Measurements from ENCODE around the gene HDAC2. TPM values are rescaled to one million over a fixed set of nuclear protein-coding genes. Genes with fewer than 3 reads are reported as not detected.

Gene HDAC2
- total RNA-seq, 2 experiments from 2014 or later: 29.9 to 40.8 TPM

DNA sequence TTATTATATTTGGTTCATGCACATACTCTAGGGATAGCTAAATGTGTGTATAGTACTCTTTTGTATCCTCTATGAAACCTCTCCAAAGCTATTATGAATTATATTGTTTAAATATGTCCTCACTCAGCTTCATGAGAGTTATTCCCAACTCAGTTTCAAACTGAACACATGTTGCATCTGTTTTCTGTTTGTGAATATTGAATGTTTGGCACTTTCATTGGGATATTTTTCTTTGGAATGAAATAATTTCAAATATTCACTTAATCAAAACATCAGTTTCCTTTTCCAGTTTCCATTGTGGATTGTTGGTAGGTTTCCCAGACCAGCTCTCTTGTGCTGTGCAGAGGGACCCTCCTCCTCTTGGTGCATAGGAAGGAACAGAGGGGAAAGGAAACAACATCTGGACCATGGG, 46.6 kb downstream of the HDAC2 start:
- H3K27me3 Mint-ChIP-seq: peaks cover 9% of the 10 kb centered on the region
- DNase-seq: no peak
- Histone ChIP-seq H3K27me3 (ENCODE audit: control insufficient read depth in 1 of 2, insufficient read depth in 2 of 2, low read length in 2 of 2) (peaks cover 0 to 4% of the 10 kb centered on the region in 2 experiments), H3K4me1 (ENCODE audit: insufficient read depth, low read length) (peaks cover 4% of the 10 kb centered on the region), H3K27ac (ENCODE audit: low read depth in 1 of 2, low read length in 2 of 2) (no peak overlapping the region), H3K9me3 (ENCODE audit: control insufficient read depth in 1 of 2, insufficient read depth in 1 of 2, low read length in 2 of 2) (peaks cover 0 to 8% of the 10 kb centered on the region in 2 experiments), H3K36me3 (ENCODE audit: insufficient read depth, low read length) (no peaks in the 10 kb centered on the region), H3K4me3 (ENCODE audit: low read length) (no peak overlapping the region)
- no peak for ATAC-seq (ENCODE audit: poor library complexity)
- no peaks in the 10 kb centered on the region for H3K36me3 Mint-ChIP-seq (ENCODE audit: low read depth)
- ChIA-PET CTCF (no interaction called here), POLR2A (interaction anchor here (0.7 kb wide), 1 partner anchor 40 kb away, joined by 4 read pairs; no protein-coding TSS in a partner anchor)
- no peak overlapping the region for H3K4me3 Mint-ChIP-seq
- intact Hi-C loops (cut with DNase I, micrococcal nuclease): no loop called here
- H3K4me1 Mint-ChIP-seq (ENCODE audit: low read depth): peaks cover 14% of the 10 kb centered on the region
- H3K27ac Mint-ChIP-seq: no peak overlapping the region
- TF ChIP-seq, protein P1, sequence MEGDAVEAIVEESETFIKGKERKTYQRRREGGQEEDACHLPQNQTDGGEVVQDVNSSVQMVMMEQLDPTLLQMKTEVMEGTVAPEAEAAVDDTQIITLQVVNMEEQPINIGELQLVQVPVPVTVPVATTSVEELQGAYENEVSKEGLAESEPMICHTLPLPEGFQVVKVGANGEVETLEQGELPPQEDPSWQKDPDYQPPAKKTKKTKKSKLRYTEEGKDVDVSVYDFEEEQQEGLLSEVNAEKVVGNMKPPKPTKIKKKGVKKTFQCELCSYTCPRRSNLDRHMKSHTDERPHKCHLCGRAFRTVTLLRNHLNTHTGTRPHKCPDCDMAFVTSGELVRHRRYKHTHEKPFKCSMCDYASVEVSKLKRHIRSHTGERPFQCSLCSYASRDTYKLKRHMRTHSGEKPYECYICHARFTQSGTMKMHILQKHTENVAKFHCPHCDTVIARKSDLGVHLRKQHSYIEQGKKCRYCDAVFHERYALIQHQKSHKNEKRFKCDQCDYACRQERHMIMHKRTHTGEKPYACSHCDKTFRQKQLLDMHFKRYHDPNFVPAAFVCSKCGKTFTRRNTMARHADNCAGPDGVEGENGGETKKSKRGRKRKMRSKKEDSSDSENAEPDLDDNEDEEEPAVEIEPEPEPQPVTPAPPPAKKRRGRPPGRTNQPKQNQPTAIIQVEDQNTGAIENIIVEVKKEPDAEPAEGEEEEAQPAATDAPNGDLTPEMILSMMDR (IDR thresholded peaks at IDR 0.05): no peak
- H3K9me3 Mint-ChIP-seq: peaks cover 3% of the 10 kb centered on the region

GRCh38 chr6:113923526-113923925, 47.4 kb downstream of the HDAC2 start:
- TF ChIP-seq, protein P1 (IDR thresholded peaks at IDR 0.05): no peak
- POLR2A ChIA-PET: interaction anchor here (0.7 kb wide), 1 partner anchor 41 kb away, joined by 4 read pairs; no protein-coding TSS in a partner anchor

DNA sequence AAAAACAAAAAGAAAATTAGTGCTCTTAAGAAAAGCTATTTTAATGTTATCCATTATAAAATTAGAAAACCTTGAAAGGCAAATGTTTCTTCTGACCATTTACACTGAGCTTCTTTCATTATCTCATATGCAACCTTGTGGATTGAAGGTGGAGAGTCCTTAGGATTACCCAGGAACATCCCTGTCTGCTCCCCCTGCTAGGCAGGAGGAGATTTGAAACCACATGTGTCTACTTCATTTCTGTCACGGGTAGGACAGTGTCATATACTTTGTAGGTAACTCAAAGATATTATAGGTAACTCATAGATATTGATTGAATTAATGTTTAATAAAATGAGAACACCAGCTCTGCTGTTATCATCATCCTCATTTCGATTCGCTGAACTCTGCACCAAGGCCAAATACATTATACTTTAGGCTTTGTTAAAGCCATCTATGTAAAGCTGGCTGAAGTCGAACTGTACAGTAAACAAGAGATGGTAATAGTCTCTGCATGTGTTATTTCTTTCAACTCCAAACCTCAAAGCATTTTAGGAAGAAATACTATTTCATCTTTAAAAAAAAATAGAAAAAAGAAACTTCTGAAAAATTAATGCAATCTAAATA, 49.5 kb downstream of the HDAC2 start:
- CTCF ChIA-PET: interaction anchor here (1.2 kb wide), 1 partner anchor 12 kb away, joined by 3 read pairs; no protein-coding TSS in a partner anchor

More at GRCh38 chr6:113923526-113923925, 47.4 kb downstream of the HDAC2 start:
- Mint-ChIP-seq H3K4me1 (ENCODE audit: low read depth) (peaks cover 14% of the 10 kb centered on the region), H3K36me3 (ENCODE audit: low read depth) (no peaks in the 10 kb centered on the region), H3K27ac (no peak overlapping the region), H3K27me3 (peaks cover 9% of the 10 kb centered on the region), H3K9me3 (peaks cover 2% of the 10 kb centered on the region), H3K4me3 (no peak overlapping the region)
- Histone ChIP-seq H3K27ac (ENCODE audit: low read depth in 1 of 2, low read length in 2 of 2) (no peak overlapping the region), H3K9me3 (ENCODE audit: control insufficient read depth in 1 of 2, insufficient read depth in 1 of 2, low read length in 2 of 2) (peaks cover 0 to under 1% of the 10 kb centered on the region in 2 experiments), H3K36me3 (ENCODE audit: insufficient read depth, low read length) (no peaks in the 10 kb centered on the region), H3K4me1 (ENCODE audit: insufficient read depth, low read length) (peaks cover 4% of the 10 kb centered on the region), H3K27me3 (ENCODE audit: control insufficient read depth in 1 of 2, insufficient read depth in 2 of 2, low read length in 2 of 2) (peaks cover 0 to 4% of the 10 kb centered on the region in 2 experiments), H3K4me3 (ENCODE audit: low read length) (no peak overlapping the region)
- CTCF ChIA-PET: no interaction called here
- ATAC-seq (ENCODE audit: poor library complexity): no peak
- intact Hi-C loops (cut with DNase I, micrococcal nuclease): no loop called here
- DNase-seq: no peak

More for the DNA sequence above, 49.5 kb downstream of the HDAC2 start:
- peaks cover 4% of the 10 kb centered on the region for H3K4me1 ChIP-seq (ENCODE audit: insufficient read depth, low read length)
- Mint-ChIP-seq H3K27me3 (no peaks in the 10 kb centered on the region), H3K4me3 (no peak overlapping the region), H3K9me3 (no peaks in the 10 kb centered on the region), H3K27ac (no peak overlapping the region), H3K4me1 (ENCODE audit: low read depth) (peaks cover 14% of the 10 kb centered on the region), H3K36me3 (ENCODE audit: low read depth) (no peaks in the 10 kb centered on the region)
- POLR2A ChIA-PET: no interaction called here
- TF ChIP-seq, protein P1 (IDR thresholded peaks at IDR 0.05): no peak
- H3K4me3 ChIP-seq (ENCODE audit: low read length): no peak overlapping the region
- intact Hi-C loops (cut with DNase I, micrococcal nuclease): no loop called here
- DNase-seq (no peak), ATAC-seq (ENCODE audit: poor library complexity) (no peak)
- no peak overlapping the region for H3K27ac ChIP-seq (ENCODE audit: low read depth in 1 of 2, low read length in 2 of 2)
- peaks cover 0 to under 1% of the 10 kb centered on the region in 2 experiments for H3K27me3 ChIP-seq (ENCODE audit: control insufficient read depth in 1 of 2, insufficient read depth in 2 of 2, low read length in 2 of 2)
- no peaks in the 10 kb centered on the region for H3K9me3 ChIP-seq (ENCODE audit: control insufficient read depth in 1 of 2, insufficient read depth in 1 of 2, low read length in 2 of 2)
- no peaks in the 10 kb centered on the region for H3K36me3 ChIP-seq (ENCODE audit: insufficient read depth, low read length)

All from CD4-positive, alpha-beta T cell (primary cell).